Glutamatergic neuron (in vitro differentiated cells): ENCODE measurements around the gene USP17L18. TPM values are rescaled to one million over a fixed set of nuclear protein-coding genes. Genes with fewer than 3 reads are reported as not detected.
A peak's percentile ranks its signal among the peaks of the same experiment; 100 is the strongest.
"Not testable (repeated sequence)": the region's sequence is repeated elsewhere in the genome, so short reads cannot be mapped to it uniquely, and the experiment has no call there.

ENCODE experiments used
- DNase-seq: peaks from one replicate; pipeline ENCODE4 v3.0.0; 2022
- H3K27ac Mint-ChIP-seq: one replicate; pipeline ENCODE4 v1.8.0; 2020; ENCODE audit warnings: mild to moderate bottlenecking, mixed read lengths, inconsistent platforms; ENCODE audit not compliant: unreplicated experiment
- H3K27me3 Mint-ChIP-seq: one replicate; pipeline ENCODE4 v1.8.0; 2020; ENCODE audit warnings: mild to moderate bottlenecking, moderate library complexity, mixed read lengths, inconsistent platforms; ENCODE audit not compliant: unreplicated experiment
- H3K36me3 Mint-ChIP-seq: one replicate; pipeline ENCODE4 v1.8.0; 2020; ENCODE audit warnings: mild to moderate bottlenecking, mixed read lengths, inconsistent platforms; ENCODE audit not compliant: unreplicated experiment
- H3K4me1 Mint-ChIP-seq: one replicate; pipeline ENCODE4 v1.8.0; 2020; ENCODE audit warnings: mild to moderate bottlenecking, low read depth, mixed read lengths, inconsistent platforms; ENCODE audit not compliant: unreplicated experiment
- H3K4me3 Mint-ChIP-seq: one replicate; pipeline ENCODE4 v1.8.0; 2020; ENCODE audit warnings: mild to moderate bottlenecking, mixed read lengths, inconsistent platforms; ENCODE audit not compliant: unreplicated experiment
- H3K9me3 Mint-ChIP-seq: one replicate; pipeline ENCODE4 v1.8.0; 2020; ENCODE audit warnings: mild to moderate bottlenecking, moderate library complexity, mixed read lengths, inconsistent platforms; ENCODE audit not compliant: unreplicated experiment
- long read RNA-seq: library from polyadenylated mRNA; unstranded; transcript quantifications from one replicate; pipeline ENCODE4 v2.0.0, GENCODE V29; 2020; ENCODE audit not compliant: unreplicated experiment
- total RNA-seq: library from RNA; stranded (reverse); fragmentation: NEBNext Ultra II Directional; extraction: Animal tissue kit (Norgen Biotek cat#: 25700); gene quantifications from one replicate; pipeline ENCODE4 v1.2.1, GENCODE V29; 2021; ENCODE audit not compliant: unreplicated experiment

The USP17L18 gene, protein sequence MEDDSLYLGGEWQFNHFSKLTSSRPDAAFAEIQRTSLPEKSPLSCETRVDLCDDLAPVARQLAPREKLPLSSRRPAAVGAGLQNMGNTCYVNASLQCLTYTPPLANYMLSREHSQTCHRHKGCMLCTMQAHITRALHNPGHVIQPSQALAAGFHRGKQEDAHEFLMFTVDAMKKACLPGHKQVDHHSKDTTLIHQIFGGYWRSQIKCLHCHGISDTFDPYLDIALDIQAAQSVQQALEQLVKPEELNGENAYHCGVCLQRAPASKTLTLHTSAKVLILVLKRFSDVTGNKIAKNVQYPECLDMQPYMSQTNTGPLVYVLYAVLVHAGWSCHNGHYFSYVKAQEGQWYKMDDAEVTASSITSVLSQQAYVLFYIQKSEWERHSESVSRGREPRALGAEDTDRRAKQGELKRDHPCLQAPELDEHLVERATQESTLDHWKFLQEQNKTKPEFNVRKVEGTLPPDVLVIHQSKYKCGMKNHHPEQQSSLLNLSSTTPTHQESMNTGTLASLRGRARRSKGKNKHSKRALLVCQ
- not detected for total RNA-seq
- long read RNA-seq = 0 reads

DNA sequence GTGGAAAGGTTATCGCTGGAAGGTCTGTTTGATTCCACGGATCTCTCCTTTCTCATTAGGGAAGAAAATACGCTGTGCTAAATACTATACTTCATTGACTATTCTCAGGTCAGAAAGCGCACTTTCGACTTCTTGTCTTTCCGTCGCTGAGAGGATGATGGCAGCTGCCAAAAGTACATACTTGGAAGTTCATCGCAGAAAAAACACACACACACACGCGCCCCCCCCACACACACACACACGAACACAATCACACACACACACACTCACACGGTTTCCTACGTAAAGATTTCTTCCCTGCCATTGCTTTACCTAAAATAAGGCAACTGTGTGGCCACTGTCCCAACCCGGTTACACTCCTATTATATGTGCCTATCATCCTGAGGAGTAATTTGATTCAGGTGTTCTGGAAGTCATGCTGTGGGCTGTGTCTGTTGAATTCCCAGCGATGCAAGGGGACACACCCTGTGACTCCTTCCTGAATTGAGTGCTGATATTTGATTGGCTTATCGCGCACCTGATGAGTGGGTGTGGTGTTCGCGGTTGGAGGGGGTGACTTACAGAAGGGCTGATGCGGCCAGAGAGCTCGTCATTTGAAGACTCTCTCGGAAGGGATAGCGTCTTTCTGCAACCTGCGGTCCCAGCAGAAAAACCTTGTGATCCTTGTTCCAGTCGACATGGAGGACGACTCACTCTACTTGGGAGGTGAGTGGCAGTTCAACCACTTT lies at the start of gene USP17L18:
Gene USP17L18, plus strand, starts transcription at position 678 of the 728 bp plus-strand sequence. Its CDS starts 0 bp downstream, at position 678.
- not testable (repeated sequence) for H3K9me3 Mint-ChIP-seq, H3K4me3 Mint-ChIP-seq, H3K4me1 Mint-ChIP-seq, H3K36me3 Mint-ChIP-seq, H3K27ac Mint-ChIP-seq, H3K27me3 Mint-ChIP-seq
- peak; percentile 6 for DNase-seq

DNA sequence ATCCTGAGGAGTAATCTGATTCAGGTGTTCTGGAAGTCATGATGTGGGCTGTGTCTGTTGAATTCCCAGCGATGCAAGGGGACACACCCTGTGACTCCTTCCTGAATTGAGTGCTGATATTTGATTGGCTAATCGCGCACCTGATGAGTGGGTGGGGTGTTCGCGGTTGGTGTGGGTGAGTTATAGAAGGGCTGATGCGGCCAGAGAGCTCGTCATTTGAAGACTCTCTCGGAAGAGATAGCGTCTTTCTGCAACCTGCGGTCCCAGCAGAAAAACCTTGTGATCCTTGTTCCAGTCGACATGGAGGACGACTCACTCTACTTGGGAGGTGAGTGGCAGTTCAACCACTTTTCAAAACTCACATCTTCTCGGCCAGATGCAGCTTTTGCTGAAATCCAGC lies 38.1 kb upstream of the USP17L18 start, which contains the start of gene USP17L10:
Gene USP17L10, plus strand, starts transcription at position 301 of the 400 bp plus-strand sequence. Its CDS starts 0 bp downstream, at position 301.
- not testable (repeated sequence) for H3K4me1 Mint-ChIP-seq, H3K27ac Mint-ChIP-seq, H3K4me3 Mint-ChIP-seq, DNase-seq, H3K9me3 Mint-ChIP-seq, H3K36me3 Mint-ChIP-seq, H3K27me3 Mint-ChIP-seq

- H3K4me1 Mint-ChIP-seq, H3K27ac Mint-ChIP-seq, H3K27me3 Mint-ChIP-seq: not testable (repeated sequence)
These were observed 33.7 kb upstream of the USP17L18 start for GRCh38 chr4:9214701-9215100.

GRCh38 chr4:9215105-9215504 lies 33.3 kb upstream of the USP17L18 start, which contains the start of gene USP17L11:
USP17L11 (plus strand) TSS chr4:9215405; CDS start chr4:9215405, 0 bp downstream.
- H3K9me3 Mint-ChIP-seq, DNase-seq, H3K4me1 Mint-ChIP-seq, H3K27ac Mint-ChIP-seq, H3K27me3 Mint-ChIP-seq, H3K36me3 Mint-ChIP-seq, H3K4me3 Mint-ChIP-seq: not testable (repeated sequence)

More at GRCh38 chr4:9214701-9215100, 33.7 kb upstream of the USP17L18 start:
- not testable (repeated sequence) for DNase-seq, H3K4me3 Mint-ChIP-seq, H3K36me3 Mint-ChIP-seq, H3K9me3 Mint-ChIP-seq

DNA sequence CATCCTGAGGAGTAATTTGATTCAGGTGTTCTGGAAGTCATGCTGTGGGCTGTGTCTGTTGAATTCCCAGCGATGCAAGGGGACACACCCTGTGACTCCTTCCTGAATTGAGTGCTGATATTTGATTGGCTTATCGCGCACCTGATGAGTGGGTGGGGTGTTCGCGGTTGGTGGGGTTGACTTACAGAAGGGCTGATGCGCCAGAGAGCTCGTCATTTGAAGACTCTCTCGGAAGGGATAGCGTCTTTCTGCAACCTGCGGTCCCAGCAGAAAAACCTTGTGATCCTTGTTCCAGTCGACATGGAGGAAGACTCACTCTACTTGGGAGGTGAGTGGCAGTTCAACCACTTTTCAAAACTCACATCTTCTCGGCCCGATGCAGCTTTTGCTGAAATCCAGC lies 28.6 kb upstream of the USP17L18 start, which contains the start of gene USP17L12:
Gene USP17L12, plus strand, starts transcription at position 301 of the 400 bp plus-strand sequence. Its CDS starts 0 bp downstream, at position 301.
- H3K27ac Mint-ChIP-seq, H3K4me3 Mint-ChIP-seq, H3K27me3 Mint-ChIP-seq, H3K36me3 Mint-ChIP-seq, H3K9me3 Mint-ChIP-seq, H3K4me1 Mint-ChIP-seq, DNase-seq: not testable (repeated sequence)

DNA sequence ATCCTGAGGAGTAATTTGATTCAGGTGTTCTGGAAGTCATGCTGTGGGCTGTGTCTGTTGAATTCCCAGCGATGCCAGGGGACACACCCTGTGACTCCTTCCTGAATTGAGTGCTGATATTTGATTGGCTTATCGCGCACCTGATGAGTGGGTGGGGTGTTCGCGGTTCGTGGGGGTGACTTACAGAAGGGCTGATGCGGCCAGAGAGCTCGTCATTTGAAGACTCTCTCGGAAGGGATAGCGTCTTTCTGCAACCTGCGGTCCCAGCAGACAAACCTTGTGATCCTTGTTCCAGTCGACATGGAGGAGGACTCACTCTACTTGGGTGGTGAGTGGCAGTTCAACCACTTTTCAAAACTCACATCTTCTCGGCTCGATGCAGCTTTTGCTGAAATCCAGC lies 23.8 kb upstream of the USP17L18 start, which contains the start of gene USP17L13:
Gene USP17L13, plus strand, starts transcription at position 301 of the 400 bp plus-strand sequence. Its CDS starts 0 bp downstream, at position 301.
- not testable (repeated sequence) for H3K4me3 Mint-ChIP-seq, DNase-seq, H3K4me1 Mint-ChIP-seq, H3K27ac Mint-ChIP-seq, H3K27me3 Mint-ChIP-seq, H3K36me3 Mint-ChIP-seq, H3K9me3 Mint-ChIP-seq

- not testable (repeated sequence) for H3K27me3 Mint-ChIP-seq, H3K36me3 Mint-ChIP-seq, H3K4me3 Mint-ChIP-seq, H3K4me1 Mint-ChIP-seq, H3K9me3 Mint-ChIP-seq, DNase-seq, H3K27ac Mint-ChIP-seq
These were observed 18.2 kb upstream of the USP17L18 start for GRCh38 chr4:9230249-9230648.

- not testable (repeated sequence) for DNase-seq, H3K9me3 Mint-ChIP-seq, H3K36me3 Mint-ChIP-seq, H3K27me3 Mint-ChIP-seq, H3K4me1 Mint-ChIP-seq, H3K4me3 Mint-ChIP-seq, H3K27ac Mint-ChIP-seq
These were observed 14.3 kb upstream of the USP17L18 start, which contains the start of gene USP17L15 for GRCh38 chr4:9234085-9234484. USP17L15 (plus strand) TSS chr4:9234385; CDS start chr4:9234385, 0 bp downstream.

DNA sequence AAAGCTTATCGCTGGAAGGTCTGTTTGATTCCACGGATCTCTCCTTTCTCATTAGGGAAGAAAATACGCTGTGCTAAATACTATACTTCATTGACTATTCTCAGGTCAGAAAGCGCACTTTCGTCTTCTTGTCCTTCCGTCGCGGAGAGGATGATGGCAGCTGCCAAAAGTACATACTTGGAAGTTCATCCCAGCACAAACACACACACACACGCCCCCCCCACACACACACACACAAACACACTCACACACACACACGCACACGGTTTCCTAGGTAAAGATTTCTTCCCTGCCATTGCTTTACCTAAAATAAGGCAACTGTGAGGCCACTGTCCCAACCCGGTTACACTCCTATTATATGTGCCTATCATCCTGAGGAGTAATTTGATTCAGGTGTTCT lies 10.0 kb upstream of the USP17L18 start:
- not testable (repeated sequence) for H3K4me3 Mint-ChIP-seq, H3K36me3 Mint-ChIP-seq, H3K9me3 Mint-ChIP-seq, H3K27ac Mint-ChIP-seq, H3K4me1 Mint-ChIP-seq, DNase-seq, H3K27me3 Mint-ChIP-seq

DNA sequence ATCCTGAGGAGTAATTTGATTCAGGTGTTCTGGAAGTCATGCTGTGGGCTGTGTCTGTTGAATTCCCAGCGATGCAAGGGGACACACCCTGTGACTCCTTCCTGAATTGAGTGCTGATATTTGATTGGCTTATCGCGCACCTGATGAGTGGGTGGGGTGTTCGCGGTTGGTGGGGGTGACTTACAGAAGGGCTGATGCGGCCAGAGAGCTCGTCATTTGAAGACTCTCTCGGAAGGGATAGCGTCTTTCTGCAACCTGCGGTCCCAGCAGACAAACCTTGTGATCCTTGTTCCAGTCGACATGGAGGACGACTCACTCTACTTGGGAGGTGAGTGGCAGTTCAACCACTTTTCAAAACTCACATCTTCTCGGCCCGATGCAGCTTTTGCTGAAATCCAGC lies 4.9 kb upstream of the USP17L18 start, which contains the start of gene USP17L17:
Gene USP17L17, plus strand, starts transcription at position 301 of the 400 bp plus-strand sequence. Its CDS starts 0 bp downstream, at position 301.
- not testable (repeated sequence) for H3K9me3 Mint-ChIP-seq, H3K4me3 Mint-ChIP-seq, DNase-seq, H3K36me3 Mint-ChIP-seq, H3K27me3 Mint-ChIP-seq, H3K4me1 Mint-ChIP-seq, H3K27ac Mint-ChIP-seq

DNA sequence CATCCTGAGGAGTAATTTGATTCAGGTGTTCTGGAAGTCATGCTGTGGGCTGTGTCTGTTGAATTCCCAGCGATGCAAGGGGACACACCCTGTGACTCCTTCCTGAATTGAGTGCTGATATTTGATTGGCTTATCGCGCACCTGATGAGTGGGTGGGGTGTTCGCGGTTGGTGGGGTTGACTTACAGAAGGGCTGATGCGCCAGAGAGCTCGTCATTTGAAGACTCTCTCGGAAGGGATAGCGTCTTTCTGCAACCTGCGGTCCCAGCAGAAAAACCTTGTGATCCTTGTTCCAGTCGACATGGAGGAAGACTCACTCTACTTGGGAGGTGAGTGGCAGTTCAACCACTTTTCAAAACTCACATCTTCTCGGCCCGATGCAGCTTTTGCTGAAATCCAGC lies 4.6 kb downstream of the USP17L18 start, which contains the start of gene USP17L19:
Gene USP17L19, plus strand, starts transcription at position 301 of the 400 bp plus-strand sequence. Its CDS starts 0 bp downstream, at position 301.
- H3K4me1 Mint-ChIP-seq, H3K9me3 Mint-ChIP-seq, H3K27ac Mint-ChIP-seq, DNase-seq, H3K4me3 Mint-ChIP-seq, H3K36me3 Mint-ChIP-seq, H3K27me3 Mint-ChIP-seq: not testable (repeated sequence)
